GM18507 (cell line): ENCODE data around the gene ARHGAP1.

Experiments used
- DNase-seq: peaks from one replicate; pipeline ENCODE4 v3.0.0; 2011; ENCODE audit warnings: low read depth; ENCODE audit not compliant: insufficient read length; ENCODE audit errors: extremely low spot score
- FAIRE-seq: peaks from 2 replicates; lab custom pipeline; 2011; peaks lifted over from hg19 to GRCh38; lab: Jason Lieb, UNC

ARHGAP1 gene

DNA sequence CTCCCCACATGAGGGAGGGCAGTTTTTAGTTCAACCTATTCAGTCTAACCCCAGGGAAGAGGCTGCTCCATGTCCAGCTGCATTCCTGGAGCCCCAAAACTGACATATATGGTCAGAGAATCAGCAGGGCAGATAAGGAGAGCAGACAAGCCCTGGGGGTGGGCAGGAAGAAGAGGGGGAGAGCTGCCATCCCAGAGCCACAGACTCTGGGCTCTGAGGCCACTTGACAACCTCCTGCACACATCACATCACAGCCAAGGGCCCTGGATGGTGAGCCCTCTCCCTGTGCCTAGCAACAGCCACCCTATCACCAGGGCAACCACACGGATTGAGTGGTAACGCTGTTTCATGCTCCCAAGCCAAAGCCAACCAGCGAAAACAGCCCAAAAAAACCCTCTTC lies 3.1 kb downstream of the ARHGAP1 start:
- DNase-seq = no peak
- FAIRE-seq = no peak

DNA sequence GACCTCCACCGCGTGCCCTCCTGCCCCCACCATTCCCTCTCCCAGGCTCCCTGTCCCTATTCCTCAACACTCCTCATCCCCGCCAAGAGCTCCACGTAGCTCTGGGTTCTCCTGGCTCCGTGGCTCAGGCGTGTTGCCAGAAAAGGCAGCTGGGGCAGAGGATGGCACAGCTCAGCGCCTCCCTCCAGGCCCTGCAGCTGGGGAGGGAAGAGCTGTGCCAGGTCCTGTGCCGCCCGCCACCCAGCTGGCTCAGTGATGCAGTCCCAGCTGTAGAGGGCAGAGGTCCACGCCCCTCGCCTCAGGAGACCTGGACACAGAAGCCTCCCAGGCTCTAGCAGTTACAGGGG lies 4.2 kb downstream of the ARHGAP1 start:
- DNase-seq (no peak), FAIRE-seq (no peak)

DNA sequence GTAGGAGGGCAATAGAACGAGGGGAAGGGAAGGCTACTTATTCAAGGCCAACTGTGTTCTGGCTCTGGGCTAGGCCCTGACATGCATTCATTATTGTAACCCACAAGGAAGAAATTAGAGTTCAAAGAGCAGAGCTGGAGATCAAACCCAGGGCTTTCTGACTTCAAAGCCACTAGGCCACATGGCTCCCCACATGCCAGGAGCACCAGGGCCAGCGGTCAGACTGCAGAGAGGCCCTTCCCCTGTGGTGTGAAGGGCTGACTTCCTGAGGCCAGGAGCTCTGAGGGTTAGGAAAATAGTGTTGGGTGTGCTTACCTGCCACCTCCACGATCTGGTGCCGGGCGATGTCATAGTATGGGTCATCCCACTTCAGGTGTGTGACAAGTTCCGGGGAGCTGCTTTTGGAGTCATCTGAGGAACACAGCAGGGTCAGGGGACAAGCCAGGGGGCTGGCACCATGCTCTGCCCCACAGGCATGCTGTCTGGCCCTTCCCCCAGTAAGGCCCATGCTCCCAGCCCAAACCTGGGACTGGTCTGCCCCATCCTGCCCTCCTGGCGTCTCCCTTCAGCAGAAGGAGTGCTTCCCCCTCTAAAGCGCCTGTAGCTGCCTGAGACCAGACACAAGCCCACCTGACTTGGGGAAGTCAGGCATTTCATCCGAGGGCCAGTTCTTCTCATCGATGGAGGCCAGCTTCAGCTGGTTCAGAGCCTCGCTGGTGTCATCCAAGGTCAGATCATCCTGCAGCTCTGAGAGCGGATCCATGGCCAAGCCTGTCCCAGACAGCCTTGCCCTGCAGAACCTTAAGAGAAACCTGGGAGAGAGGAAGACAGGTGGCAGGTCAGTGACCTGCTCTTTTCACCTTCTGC lies 4.8 kb downstream of the ARHGAP1 start:
- FAIRE-seq (no peak), DNase-seq (no peak)

DNA sequence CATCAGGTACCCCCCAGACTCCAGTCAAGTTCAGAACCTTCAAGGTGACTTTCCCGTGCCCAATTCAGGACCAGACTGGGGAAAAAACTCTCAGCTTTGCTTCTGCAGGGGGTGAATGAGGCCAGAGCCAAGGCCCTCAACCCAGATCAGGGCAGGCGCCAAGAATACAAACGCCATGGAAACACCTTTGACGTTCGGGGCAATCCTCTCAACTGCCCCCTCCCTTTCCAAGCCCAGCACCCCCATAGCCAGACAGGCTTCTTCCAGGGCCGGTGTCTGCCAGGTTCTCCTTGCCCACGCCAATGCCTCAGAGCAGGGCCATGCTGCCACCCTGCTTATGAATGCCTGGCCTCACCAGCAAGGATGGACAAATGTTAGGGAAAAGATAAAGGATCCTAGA lies 5.8 kb downstream of the ARHGAP1 start:
- no peak for FAIRE-seq
- DNase-seq = no peak

DNA sequence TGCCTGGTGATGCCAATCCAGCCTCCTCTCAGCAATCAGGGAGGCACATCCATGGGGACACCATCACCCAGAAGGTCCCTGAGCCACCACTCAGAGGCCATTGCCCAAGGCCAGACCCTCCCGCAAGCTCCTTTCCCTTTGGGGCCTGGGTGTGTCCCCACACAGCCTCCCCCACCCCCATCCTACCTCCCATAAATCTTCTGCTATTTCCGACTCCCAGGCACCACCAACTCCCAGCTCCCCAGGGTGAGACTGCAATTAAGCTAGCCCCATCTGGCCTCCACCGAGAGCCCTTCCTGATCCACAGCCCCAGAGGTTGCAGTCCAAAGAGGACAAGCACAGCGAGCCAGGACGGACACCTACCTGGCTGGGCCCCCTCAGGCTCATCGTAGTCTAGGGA lies 6.3 kb downstream of the ARHGAP1 start:
- DNase-seq = no peak
- no peak for FAIRE-seq

DNA sequence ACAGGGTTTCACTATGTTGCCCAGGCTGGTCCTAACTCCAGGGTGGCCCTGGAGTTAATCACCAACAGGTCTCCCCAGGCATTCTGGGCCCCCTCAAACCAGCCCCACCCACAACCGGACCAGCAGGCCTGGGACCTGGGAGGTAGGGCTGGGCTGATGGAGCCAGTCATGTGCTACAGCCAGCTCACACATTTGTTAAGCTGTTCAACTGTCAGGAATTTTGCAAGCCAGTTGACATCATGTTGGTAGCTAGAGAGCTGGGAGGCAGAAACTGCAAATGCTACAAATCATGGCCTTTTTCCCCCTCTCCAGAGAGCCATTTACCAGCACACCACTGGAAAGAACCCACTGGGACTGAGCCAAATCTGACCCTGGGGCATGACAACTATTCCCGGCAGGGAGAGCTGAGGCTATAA lies 6.8 kb downstream of the ARHGAP1 start:
- no peak for FAIRE-seq
- no peak for DNase-seq

DNA sequence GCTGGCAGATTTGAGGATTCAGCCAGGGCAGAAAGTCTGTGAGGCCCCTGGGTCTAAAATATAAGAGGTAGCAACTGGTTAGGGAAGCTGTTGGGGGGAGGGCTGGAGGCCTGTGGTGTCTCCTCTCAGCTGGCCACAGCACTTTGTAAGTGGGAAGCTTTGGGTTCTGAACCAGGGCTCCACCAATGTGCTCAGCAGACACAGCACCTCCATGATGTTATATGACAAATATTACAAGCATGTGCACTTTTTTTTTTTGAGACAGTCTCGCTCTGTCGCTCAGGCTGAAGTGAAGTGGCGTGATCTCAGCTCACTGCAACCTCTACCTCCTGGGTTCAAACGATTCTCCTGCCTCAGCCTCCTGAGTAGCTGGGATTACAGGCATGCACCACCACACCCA lies 8.0 kb downstream of the ARHGAP1 start:
- no peak for FAIRE-seq
- DNase-seq = no peak

DNA sequence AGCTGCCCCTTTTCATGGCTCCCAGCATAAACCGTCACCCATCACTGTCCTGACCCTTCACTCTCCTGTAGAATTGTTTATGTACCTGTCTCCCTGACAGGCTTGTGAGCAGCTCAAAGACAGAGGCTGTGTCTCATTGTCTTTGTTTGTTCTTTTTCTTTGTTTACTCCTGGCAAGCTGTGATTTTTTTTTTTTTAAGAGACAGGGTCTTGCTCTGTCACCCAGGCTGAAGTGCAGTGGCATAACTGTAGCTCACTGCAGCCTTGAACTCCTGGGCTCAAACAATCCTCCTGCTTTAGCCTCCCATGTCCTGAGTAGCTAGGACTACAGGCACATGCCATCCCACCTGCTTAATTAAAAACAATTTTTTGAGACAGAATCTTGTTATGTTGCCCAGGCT lies 9.7 kb downstream of the ARHGAP1 start:
- FAIRE-seq = no peak
- DNase-seq = no peak

DNA sequence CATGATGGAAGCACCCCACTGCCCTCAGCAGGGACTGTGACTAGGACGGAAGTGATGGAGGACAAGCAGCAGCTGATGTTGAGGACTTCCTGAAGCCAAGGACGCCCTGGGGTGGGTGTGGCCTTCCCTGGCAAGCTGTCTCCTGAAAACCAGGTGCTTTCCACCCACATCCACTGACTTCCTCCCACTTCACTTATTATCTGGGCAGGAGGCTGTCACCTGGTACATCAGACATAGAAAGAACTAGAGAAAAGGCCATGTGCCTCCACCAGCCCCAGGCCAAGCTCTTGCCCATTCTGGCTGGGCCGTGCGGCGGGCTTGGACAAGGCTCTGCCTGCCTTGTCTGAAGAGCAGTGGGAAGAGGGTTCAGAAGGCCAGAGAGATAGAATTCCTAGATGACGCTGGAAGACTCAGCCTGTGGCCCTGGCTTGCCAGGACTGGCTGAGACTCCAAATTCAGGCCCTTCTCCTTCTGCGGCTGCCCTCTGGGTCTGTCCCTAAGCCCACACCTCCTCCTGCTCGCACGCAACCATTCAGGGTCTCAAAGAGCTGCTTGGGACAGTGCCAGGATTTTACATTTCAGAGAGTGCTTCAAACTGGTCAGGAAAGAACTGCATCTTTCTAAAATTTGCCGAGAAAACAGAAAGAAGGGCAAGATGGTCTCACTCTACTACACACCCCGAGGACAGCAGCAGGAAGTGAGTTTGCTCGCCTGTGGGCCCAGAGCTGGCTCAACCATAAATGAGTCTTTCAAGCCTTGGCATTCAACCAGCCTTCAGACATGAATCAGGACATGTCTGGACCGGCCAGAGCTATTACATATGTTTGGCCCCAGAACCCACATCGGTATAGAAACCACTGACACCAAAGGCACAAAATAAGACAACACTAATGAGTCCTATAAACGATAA lies 13.3 kb downstream of the ARHGAP1 start:
- no peak for DNase-seq
- no peak for FAIRE-seq

DNA sequence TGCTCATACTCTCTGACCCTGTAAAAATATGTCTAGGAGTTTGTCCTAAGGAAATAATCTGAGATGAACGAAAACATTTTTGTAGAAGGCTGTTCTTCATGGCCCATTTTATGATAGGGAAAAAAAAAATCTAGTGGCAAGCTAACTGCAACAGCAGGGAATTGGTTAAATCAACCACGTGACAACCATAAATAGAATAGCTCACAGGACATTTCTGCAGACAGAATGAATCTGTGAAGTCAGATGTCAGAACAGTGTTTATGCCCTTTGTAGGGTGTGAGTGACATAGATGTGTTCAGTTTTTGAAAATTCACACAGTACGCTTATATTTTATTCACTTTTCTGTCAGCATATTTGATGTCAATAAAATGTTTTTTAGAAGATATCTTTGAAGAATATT lies 16.1 kb downstream of the ARHGAP1 start:
- FAIRE-seq (no peak), DNase-seq (no peak)

DNA sequence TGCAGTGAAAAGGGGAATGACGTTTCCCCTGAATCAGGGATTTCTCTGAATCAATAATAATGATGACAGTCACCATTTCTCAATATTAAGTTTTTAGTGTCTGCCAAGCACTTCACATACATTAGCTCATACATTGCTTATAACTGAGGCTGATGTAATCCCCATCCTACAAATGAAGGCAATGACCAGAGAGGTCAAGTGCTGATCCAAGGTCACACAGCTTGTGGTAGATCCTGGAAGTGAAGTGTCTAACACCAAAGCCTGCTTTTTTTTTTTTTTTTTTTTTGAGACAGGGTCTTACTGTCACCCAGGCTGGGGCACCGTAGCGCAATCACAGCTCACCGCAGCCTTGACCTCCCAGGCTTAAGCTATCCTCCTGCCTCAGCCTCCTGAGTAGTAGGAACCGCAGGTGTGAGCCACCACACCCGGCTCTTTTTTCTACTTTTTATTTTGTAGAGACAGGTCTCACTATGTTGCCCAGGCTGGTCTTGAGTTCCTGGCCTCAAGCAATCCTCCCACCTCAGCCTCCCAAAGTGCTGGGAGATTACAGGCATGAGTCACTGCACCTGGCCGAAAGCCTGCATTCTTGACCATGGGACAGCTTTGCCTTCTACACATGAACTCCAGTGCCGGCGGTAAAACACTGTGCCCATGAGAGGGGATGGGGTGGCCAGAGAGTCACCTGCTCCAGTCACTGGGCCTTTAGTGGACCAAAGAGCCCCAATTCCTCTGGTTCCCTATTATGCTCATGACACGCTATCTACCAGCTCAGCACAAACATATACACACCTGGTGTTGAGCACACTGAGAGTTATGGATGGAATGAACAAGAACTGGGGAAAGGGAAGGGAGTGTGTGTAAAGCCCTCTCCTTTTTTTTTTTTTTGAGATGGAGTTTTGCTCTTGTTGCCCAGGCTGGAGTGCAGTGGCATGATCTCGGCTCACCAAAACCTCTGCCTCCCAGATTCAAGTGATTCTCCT lies 17.4 kb downstream of the ARHGAP1 start:
- DNase-seq (no peak), FAIRE-seq (no peak)

DNA sequence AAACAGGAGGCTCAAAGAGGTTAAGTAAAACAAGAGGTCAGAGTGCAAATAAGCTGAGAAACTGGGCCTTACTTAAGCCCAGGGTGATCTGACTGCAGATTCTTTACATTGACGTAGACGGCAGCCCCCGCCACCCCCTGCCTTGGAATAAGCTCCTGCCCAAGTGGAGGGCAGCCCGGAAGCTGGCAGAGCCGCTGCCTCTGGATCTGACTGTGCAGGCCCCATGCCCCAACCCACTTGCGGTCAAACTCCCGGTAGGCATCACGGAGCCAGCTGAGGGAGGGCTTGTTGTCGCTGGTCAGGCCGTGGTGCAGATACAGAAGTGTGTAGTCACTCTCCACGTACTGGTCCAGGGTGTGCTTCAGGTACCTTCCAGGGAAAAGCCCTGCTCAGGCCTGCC lies 18.6 kb downstream of the ARHGAP1 start:
- DNase-seq = no peak
- no peak for FAIRE-seq

DNA sequence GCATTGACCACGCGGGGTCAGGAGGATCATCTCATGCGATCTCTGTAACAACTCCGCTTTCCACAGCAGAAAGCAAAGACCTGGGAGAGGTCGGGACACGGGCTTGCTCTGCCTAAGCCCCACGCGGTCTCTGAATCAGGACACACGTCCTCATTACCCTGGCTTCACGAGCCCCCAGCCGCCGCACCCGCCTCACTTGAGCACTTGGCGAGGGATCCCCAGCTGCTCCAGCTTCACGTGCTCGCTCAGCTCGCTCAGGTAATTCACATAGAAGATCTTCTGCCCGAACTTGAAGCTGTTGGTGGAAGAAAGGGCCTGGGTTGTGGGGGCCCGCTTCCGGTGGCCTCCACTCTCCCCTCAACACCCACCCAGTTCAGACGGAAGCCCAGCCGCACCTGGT lies 19.6 kb downstream of the ARHGAP1 start:
- FAIRE-seq = no peak

DNA sequence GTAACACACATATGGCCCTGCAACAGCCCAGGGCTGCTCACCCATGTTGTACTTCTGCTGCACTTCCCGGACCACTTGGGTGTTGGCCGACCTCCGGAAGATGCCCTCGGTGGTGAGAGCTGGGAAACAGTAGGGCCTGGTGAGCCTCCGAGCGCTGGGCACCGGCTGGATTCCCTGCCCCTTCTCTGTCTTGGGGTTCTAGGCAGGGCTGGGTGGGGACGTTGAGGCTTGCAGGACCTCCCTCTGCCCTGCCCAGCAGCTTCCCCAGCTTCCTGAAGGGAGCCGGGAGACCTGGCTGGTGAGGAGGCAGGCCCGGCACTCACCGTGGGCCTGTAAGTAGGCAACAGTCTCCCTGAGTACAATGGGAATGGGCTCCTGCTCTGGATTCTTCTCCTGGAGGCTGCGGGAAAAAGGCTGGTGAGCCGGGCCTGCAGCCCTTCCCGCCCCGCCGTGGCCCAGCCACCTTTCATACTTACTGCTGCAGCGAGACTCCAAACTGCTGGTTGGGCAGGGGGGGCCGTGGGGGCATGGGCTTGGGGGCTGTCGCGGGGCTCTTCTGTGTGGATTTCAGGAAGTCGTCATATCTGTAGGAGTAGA lies 20.2 kb downstream of the ARHGAP1 start:
- FAIRE-seq = no peak

More for the DNA sequence above, 19.6 kb downstream of the ARHGAP1 start:
- no peak for DNase-seq

DNA sequence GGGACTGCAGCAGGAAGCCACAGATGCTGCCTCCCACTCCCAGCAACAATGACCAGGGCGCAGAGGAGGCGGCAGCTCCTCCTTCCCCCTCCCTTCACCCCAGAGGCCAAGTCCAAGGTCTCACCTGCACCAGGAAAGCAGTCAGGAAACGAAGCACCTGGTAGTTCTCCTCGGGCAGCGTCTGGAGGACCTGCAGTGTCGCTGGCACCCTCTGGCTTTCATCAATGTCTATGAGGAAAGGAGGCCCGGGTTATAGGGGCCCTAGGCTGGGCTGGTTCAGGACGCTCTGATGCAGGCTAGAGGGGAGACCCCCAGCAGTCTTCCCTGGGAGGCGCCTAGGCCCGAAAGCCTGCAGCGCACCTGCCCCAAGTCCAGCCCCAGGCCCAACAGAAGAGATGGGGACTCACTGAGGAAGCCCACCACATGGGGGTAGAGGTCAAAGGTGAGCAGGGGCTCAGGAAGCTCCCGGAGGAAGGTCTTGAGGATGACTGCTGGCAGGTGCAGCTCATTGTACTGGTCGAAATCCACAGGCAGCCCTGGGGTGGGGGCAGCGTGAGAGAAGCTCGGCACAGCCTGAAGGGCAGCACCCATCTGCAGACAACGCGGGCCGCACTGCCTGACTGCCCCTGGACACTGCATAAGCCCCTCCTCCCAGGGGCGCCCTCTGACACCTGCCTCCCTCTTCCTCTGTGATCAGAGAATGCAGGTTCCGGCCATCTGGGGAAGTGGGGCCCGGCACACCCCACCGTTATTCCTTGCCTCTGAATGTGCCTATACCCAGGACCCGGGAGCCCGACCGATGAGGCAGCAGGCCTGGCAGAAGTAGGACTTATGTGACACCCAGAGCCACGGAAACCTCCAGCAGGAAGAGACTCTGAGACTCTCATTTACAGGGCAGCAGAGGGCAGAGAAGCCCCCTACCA lies 20.9 kb downstream of the ARHGAP1 start:
- FAIRE-seq (no peak), DNase-seq (no peak)

More for the DNA sequence above, 20.2 kb downstream of the ARHGAP1 start:
- no peak for DNase-seq

DNA sequence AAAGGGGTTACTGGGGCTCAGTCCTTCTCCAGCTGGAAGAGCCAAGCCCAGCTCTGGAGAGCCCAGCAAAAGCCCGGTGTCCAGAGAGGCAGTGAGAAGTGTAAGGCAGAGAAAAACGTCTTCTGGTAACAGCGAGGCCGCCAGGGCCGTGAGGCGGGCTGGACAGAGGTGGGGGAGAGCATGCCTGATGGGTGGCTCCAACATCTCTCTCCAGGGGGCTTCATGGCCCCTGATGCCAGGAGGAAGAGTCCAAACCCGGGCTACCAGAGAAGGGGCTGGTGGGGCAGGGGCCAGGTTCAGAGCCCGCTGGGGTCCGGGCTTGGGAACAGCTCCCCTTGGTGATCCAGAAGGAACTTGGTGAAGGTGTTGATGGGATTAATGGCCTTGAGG lies 21.7 kb downstream of the ARHGAP1 start:
- no peak for FAIRE-seq

DNA sequence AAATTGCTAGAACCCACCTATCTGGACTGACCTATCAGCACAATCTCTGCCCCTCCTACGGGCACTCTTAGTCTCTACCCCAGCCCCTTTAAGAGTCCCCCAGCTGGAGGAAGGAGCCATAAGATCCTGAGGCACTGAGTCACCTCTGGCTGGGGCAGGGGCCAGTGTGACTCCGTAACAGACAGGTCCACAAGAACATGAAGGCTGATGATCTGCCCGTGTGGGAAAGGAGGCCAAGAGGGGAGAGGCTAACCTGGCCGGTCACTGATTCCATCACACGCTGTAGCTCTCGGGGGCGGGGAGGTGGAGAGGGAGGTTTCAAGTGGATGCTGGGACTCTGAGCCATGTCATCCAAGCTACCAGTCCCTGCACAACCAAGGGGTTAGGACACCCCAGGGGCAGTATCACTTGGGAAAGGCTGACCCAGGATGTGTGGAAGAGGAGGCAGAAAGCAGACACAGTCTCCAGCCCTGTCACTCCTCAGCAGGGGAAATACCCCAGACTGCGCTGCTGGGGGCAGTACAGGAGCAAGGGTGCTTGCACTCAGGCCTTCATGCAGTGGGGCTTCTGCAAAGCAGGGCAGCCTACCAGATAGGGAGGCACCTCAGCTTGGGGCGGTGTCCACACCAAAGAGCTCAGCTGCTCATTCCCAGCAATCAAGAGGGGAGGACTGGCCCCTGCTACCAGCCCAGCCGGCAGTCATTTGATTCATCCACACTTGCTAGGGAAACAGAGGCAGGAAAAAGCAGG lies 22.3 kb downstream of the ARHGAP1 start:
- DNase-seq (no peak), FAIRE-seq (no peak)

More for the DNA sequence above, 21.7 kb downstream of the ARHGAP1 start:
- no peak for DNase-seq

DNA sequence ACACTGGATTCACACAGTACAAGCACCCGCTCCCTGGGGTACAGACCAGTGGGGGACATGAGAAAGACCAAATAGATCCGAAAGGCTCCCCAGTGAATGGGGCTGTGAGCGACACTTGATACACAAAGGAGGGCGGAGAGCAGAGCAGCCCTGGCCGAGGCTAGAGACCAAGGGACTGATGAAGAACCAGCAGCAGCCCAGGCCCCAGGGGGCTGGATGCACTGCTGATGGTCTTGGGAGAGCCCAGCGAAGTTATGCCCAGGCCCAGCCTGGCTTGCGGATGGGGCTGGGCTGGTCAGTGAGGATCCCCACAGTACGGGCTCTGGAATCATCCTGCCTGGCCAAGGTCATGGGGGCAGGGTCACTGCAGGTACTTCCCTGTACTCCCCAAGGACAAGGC lies 23.2 kb downstream of the ARHGAP1 start:
- FAIRE-seq (no peak), DNase-seq (no peak)
